GM10266 (cell line): ENCODE data around the gene AVP.
"Not testable (repeated sequence)": the region's sequence is repeated elsewhere in the genome, so short reads cannot be mapped to it uniquely, and the experiment has no call there.

Source experiments
- DNase-seq: peaks from one replicate; pipeline ENCODE4 v3.0.0; 2012; ENCODE audit errors: extremely low spot score
- TF ChIP-seq, protein P1 (sequence below): IDR thresholded peaks from 2 replicates; pipeline ENCODE4 v1.5.1; 2012; ENCODE audit warnings: mild to moderate bottlenecking, low read depth; ENCODE audit not compliant: control insufficient read depth, insufficient read depth; ENCODE audit errors: missing control alignments

The AVP gene

DNA sequence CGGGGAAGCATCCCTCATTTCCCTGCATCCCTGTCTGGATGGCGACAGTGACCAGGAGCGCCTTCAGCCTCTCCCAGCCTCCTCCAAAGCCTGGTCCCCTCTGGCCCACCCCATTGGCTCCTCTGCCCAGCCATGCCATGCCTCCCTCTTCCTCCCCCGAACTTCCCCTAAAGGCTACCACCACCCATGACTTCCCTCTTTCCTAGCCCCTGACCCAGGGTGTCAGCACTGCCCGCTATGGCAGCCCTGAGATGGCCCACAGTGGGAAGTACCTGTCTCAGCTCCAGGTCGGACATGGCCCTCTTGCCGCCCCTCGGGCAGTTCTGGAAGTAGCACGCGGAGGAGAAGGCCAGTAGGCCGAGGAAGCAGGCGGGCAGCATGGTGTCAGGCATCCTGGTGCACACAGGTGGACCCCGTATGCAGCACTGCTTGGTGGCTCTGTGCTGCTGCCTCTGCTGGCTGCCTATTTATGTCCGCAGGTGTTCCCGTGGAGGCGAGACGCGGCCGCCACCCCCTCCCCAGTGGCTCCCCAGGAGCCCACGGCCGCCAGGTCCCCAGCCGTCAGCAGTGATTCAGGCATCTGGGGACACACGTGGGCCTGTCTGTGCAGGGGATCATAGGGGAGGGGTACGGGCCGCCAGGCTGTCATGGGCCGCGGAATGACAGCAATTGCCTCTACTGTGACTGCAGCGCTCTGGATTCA is at the start of gene AVP:
Gene AVP (minus strand): TSS at position 442 of the 703 bp plus-strand sequence. CDS start 50 bp downstream, at position 392.
- TF ChIP-seq, protein P1, sequence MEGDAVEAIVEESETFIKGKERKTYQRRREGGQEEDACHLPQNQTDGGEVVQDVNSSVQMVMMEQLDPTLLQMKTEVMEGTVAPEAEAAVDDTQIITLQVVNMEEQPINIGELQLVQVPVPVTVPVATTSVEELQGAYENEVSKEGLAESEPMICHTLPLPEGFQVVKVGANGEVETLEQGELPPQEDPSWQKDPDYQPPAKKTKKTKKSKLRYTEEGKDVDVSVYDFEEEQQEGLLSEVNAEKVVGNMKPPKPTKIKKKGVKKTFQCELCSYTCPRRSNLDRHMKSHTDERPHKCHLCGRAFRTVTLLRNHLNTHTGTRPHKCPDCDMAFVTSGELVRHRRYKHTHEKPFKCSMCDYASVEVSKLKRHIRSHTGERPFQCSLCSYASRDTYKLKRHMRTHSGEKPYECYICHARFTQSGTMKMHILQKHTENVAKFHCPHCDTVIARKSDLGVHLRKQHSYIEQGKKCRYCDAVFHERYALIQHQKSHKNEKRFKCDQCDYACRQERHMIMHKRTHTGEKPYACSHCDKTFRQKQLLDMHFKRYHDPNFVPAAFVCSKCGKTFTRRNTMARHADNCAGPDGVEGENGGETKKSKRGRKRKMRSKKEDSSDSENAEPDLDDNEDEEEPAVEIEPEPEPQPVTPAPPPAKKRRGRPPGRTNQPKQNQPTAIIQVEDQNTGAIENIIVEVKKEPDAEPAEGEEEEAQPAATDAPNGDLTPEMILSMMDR, result no peak
- DNase-seq, result no peak

- DNase-seq, result no peak
- TF ChIP-seq, protein P1, result no peak
These were observed 49.6 kb upstream of the AVP start for GRCh38 chr20:3134151-3134550.

DNA sequence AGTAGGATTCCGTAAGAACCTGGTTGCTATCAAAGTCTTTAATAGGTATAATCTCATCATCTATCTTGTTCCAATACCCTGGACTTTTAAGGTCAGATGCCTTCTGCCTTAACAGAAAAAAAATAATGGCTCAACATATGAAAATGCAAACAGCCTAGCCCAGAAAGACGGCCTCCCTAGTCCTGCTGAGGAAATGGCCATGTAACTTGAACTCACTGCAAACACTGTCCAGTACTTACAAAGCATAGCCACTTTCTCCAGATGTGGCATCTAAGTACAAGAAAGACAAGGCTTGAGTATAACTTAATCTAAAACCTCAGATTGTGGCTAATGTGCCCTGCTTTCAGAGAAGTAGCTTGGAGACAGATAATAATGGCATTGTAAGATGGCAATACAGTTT is 48.6 kb upstream of the AVP start:
- DNase-seq, result no peak
- TF ChIP-seq, protein P1, result no peak

DNA sequence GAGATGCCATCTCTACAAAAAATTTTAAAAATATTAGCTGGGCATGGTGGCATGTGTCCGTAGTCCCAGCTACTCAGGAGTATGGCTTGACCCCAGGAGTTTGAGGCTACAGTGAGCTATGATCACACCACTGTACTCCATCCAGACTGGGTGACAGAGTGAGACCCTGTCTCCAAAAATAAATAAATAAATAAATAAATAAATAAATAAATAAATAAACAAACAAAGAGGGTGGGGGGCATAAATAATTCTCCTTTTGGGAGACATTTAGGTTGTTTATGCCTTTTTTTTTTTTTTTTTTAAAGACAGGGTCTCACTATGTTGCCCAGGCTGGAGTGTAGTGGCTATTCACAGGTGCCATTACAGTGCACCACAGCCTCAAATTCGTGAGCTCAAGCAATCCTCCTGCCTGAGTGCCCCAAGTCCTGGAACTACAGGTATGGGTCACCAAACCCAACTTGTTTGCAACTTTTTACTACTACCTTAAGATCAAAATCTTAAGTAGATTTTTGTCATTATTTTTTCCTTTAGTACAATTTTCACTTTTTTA is 45.6 kb upstream of the AVP start:
- TF ChIP-seq, protein P1, result no peak
- DNase-seq, result no peak

DNA sequence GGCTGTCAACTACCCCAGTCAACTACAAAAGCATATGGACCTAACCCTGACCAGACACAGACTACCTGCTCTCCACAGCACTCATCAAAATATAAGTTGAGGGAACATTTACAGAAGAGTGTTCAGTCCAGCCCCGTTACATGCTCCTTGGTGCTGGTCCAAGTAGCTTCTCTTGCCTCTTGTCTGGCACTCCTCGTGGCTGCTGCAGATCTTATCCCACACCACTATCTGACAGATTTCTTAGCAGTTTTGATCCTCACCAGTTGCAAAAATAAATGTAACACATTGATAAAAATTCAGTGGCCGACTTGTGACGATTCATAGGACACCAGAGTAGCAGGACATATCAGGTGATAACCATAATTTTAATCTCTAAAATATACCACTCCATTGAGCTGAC is 44.6 kb upstream of the AVP start:
- DNase-seq, result no peak
- TF ChIP-seq, protein P1, result no peak

DNA sequence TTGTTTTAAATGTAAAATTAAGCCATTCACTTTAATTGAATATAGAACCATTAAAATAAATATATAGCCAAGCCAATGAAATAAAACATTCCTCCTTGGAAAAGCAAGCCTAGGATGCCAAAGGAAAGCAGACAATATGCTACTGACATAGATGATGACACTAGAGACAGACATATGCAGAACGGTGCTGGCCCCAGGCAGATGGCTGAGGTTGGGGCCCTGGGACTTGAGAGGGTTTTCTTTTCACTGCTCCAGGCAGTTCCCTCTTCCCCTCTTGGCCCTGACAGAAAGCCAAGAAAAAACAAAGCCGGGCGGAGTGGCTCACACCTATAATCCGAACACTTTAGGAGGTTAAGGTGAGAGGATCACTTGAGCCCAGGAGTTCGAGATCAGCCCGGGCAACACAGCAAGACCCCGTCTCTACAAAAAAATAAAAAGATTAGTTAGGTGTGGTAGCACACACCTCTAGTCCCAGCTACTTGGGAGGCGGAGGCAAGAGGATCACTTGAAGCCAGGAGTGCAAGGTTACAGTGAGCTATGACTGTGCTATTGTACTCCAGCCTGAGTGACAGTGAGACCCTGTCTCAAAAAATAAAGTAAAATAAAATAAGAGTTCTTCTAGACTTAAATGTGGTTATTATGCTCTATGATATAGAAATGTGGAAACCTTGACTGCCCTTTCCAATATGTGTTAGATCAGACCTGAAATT is 43.9 kb upstream of the AVP start:
- TF ChIP-seq, protein P1, result no peak
- no peak for DNase-seq

DNA sequence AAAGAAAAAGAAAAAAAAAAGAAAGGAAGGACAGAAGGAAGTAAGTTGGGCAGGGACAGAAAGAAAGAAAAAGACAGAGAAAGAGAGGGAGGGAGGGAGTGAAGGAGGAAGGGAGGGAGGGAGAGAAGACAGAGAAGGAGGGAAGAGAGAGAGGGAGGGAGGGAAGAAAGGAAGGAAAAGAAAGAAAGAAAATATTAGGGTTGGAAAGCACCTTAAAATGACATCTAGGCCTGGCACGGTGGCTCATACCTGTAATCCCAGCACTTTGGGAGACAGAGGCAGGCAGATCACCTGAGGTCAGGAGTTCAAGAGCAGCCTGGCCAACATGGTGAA is 42.0 kb upstream of the AVP start:
- TF ChIP-seq, protein P1, result no peak
- DNase-seq, result no peak

- DNase-seq, result not testable (repeated sequence)
These were observed 41.4 kb upstream of the AVP start for GRCh38 chr20:3125776-3126526.

GRCh38 chr20:3124773-3125560 is 40.4 kb upstream of the AVP start:
- DNase-seq, result not testable (repeated sequence)

- DNase-seq, result not testable (repeated sequence)
These were observed 39.6 kb upstream of the AVP start for GRCh38 chr20:3124163-3124562.
